ENCODE measurements around the gene ZNF804A.

ZNF804A gene

GRCh38 chr2:184554736-184555135 is 43.6 kb upstream of the ZNF804A start:
- Histone ChIP-seq H3K4me3 (ENCODE audit: low read length) (no peak overlapping the region), H3K27ac (ENCODE audit: low read depth, low read length) (no peak overlapping the region), H3K27me3 (ENCODE audit: control insufficient read depth, low read length) (no peaks in the 10 kb centered on the region), H3K4me2 (ENCODE audit: low read length) (no peak overlapping the region), H3K79me2 (ENCODE audit: control insufficient read depth, low read length) (no peaks in the 10 kb centered on the region), H3K9me3 (ENCODE audit: control insufficient read depth, insufficient read depth, low read length) (no peaks in the 10 kb centered on the region), H3K36me3 (ENCODE audit: control insufficient read depth, low read length) (no peaks in the 10 kb centered on the region), H4K20me1 (ENCODE audit: control insufficient read depth, insufficient read depth, low read depth, low read length) (no peaks in the 10 kb centered on the region), H3K9me2 (replicated peaks; ENCODE audit: control insufficient read depth, low read length) (no peaks in the 10 kb centered on the region), H3F3A (ENCODE audit: control insufficient read depth, insufficient read depth) (no peaks in the 10 kb centered on the region), H3K4me1 (ENCODE audit: control insufficient read depth, low read length) (no peaks in the 10 kb centered on the region)
- no peak for TF ChIP-seq CTCF (IDR thresholded peaks at IDR 0.05; ENCODE audit: low read depth, low read length, poor library complexity, severe bottlenecking)
- TF ChIP-seq EZH2phosphoT487 (IDR thresholded peaks at IDR 0.05; ENCODE audit: borderline replicate concordance, low read length), result no peak

GRCh38 chr2:184555352-184555751 is 43.0 kb upstream of the ZNF804A start:
- Histone ChIP-seq H3K27me3 (ENCODE audit: control insufficient read depth, low read length) (no peaks in the 10 kb centered on the region), H3K9me2 (replicated peaks; ENCODE audit: control insufficient read depth, low read length) (no peaks in the 10 kb centered on the region), H3K9me3 (ENCODE audit: control insufficient read depth, insufficient read depth, low read length) (no peaks in the 10 kb centered on the region), H3K4me1 (ENCODE audit: control insufficient read depth, low read length) (no peaks in the 10 kb centered on the region), H3K4me2 (ENCODE audit: low read length) (no peak overlapping the region), H3K4me3 (ENCODE audit: low read length) (no peak overlapping the region), H3F3A (ENCODE audit: control insufficient read depth, insufficient read depth) (no peaks in the 10 kb centered on the region), H4K20me1 (ENCODE audit: control insufficient read depth, insufficient read depth, low read depth, low read length) (no peaks in the 10 kb centered on the region), H3K27ac (ENCODE audit: low read depth, low read length) (no peak overlapping the region), H3K36me3 (ENCODE audit: control insufficient read depth, low read length) (no peaks in the 10 kb centered on the region), H3K79me2 (ENCODE audit: control insufficient read depth, low read length) (no peaks in the 10 kb centered on the region)
- no peak for TF ChIP-seq CTCF (IDR thresholded peaks at IDR 0.05; ENCODE audit: low read depth, low read length, poor library complexity, severe bottlenecking)
- TF ChIP-seq EZH2phosphoT487 (IDR thresholded peaks at IDR 0.05; ENCODE audit: borderline replicate concordance, low read length), result no peak

- TF ChIP-seq EZH2phosphoT487 (IDR thresholded peaks at IDR 0.05; ENCODE audit: borderline replicate concordance, low read length) (no peak), CTCF (IDR thresholded peaks at IDR 0.05; ENCODE audit: low read depth, low read length, poor library complexity, severe bottlenecking) (no peak)
- no peaks in the 10 kb centered on the region for H3K27me3 ChIP-seq (ENCODE audit: control insufficient read depth, low read length)
- H3K36me3 ChIP-seq (ENCODE audit: control insufficient read depth, low read length), result no peaks in the 10 kb centered on the region
- no peaks in the 10 kb centered on the region for H4K20me1 ChIP-seq (ENCODE audit: control insufficient read depth, insufficient read depth, low read depth, low read length)
- H3K9me3 ChIP-seq (ENCODE audit: control insufficient read depth, insufficient read depth, low read length), result no peaks in the 10 kb centered on the region
- H3K4me3 ChIP-seq (ENCODE audit: low read length), result no peak overlapping the region
- H3K4me1 ChIP-seq (ENCODE audit: control insufficient read depth, low read length), result no peaks in the 10 kb centered on the region
- no peaks in the 10 kb centered on the region for H3K79me2 ChIP-seq (ENCODE audit: control insufficient read depth, low read length)
- H3F3A ChIP-seq (ENCODE audit: control insufficient read depth, insufficient read depth), result no peaks in the 10 kb centered on the region
- no peaks in the 10 kb centered on the region for H3K9me2 ChIP-seq (replicated peaks; ENCODE audit: control insufficient read depth, low read length)
- no peak overlapping the region for H3K27ac ChIP-seq (ENCODE audit: low read depth, low read length)
- no peak overlapping the region for H3K4me2 ChIP-seq (ENCODE audit: low read length)
Measured at GRCh38 chr2:184556639-184557038, 41.7 kb upstream of the ZNF804A start.
